Fibroblast of lung (primary cell): Measurements from ENCODE around the gene IL12B. TPM values are rescaled to one million over a fixed set of nuclear protein-coding genes. Genes with fewer than 3 reads are reported as not detected.
"Not testable (repeated sequence)": the region's sequence is repeated elsewhere in the genome, so short reads cannot be mapped to it uniquely, and the experiment has no call there.

Source experiments
- DNase-seq, 2 donors: peaks; one replicate each; pipeline versions ENCODE4 v3.0.0 to v3.0.0-alpha.2; 2010; ENCODE audit warnings: low read depth in 2 of 2
- H2AFZ ChIP-seq: 2 replicates; pipeline ENCODE4 v1.5.1; 2012; ENCODE audit warnings: low read length, control low read depth, inconsistent platforms
- H3K27ac ChIP-seq: 2 replicates; pipeline ENCODE4 v1.5.1; 2011; ENCODE audit warnings: low read length, control low read depth; ENCODE audit not compliant: insufficient read depth
- H3K27me3 ChIP-seq: 2 replicates; pipeline ENCODE4 v1.5.1; 2011; ENCODE audit warnings: mild to moderate bottlenecking, low read length; ENCODE audit not compliant: control insufficient read depth, insufficient read depth
- H3K36me3 ChIP-seq: 2 replicates; pipeline ENCODE4 v1.5.1; 2011; ENCODE audit warnings: low read length; ENCODE audit not compliant: control insufficient read depth, insufficient read depth
- H3K4me1 ChIP-seq: 2 replicates; pipeline ENCODE4 v1.5.1; 2011; ENCODE audit warnings: low read length; ENCODE audit not compliant: control insufficient read depth, insufficient read depth; ENCODE audit errors: extremely low read depth
- H3K4me2 ChIP-seq: 2 replicates; pipeline ENCODE4 v1.5.1; 2011; ENCODE audit warnings: low read length, control low read depth; ENCODE audit not compliant: insufficient read depth; ENCODE audit errors: extremely low read depth
- H3K4me3 ChIP-seq, 4 experiments: fragments of 200-600 bp in 1 of 4; sonication (generic) in 1 of 4; replicated peaks in 1 of 4; 2 replicates each; pipeline ENCODE4 v1.5.1; 2011 to 2016; ENCODE audit warnings: low read length in 4 of 4, low read depth in 3 of 4, mild to moderate bottlenecking in 3 of 4, control low read depth in 2 of 4, inconsistent platforms in 1 of 4, mixed read lengths in 1 of 4; ENCODE audit not compliant: insufficient read depth in 1 of 4; ENCODE audit errors: control extremely low read depth in 1 of 4
- H3K79me2 ChIP-seq: 2 replicates; pipeline ENCODE4 v1.5.1; 2012; ENCODE audit warnings: mild to moderate bottlenecking, low read length, inconsistent platforms; ENCODE audit not compliant: control insufficient read depth, insufficient read depth
- H3K9ac ChIP-seq: 2 replicates; pipeline ENCODE4 v1.5.1; 2011; ENCODE audit warnings: mild to moderate bottlenecking, low read length, control low read depth; ENCODE audit not compliant: insufficient read depth
- H3K9me3 ChIP-seq: 2 replicates; pipeline ENCODE4 v1.5.1; 2012; ENCODE audit warnings: low read depth, low read length; ENCODE audit not compliant: control insufficient read depth, insufficient read depth
- H4K20me1 ChIP-seq: 2 replicates; pipeline ENCODE4 v1.5.1; 2011; ENCODE audit warnings: low read length; ENCODE audit not compliant: control insufficient read depth, insufficient read depth; ENCODE audit errors: extremely low read depth
- CTCF ChIP-seq, 2 donors: IDR thresholded peaks in 1 of 2; conservative IDR thresholded peaks in 1 of 2; 1 replicate in 1 of 2; 2 replicates in 1 of 2; pipeline ENCODE4 v1.5.1; 2011 to 2012; ENCODE audit warnings: low read length in 2 of 2, control low read depth in 1 of 2, inconsistent platforms in 1 of 2, low read depth in 1 of 2, mild to moderate bottlenecking in 1 of 2
- EZH2 ChIP-seq: IDR thresholded peaks from 2 replicates; pipeline ENCODE4 v1.5.1; 2012; ENCODE audit warnings: low read length, control low read depth, mild to moderate bottlenecking; ENCODE audit errors: missing control alignments
- polyA plus RNA-seq, 2 donors: library from polyadenylated mRNA; depleted of rRNA in 1 of 2; stranded (reverse) in 1 of 2; unstranded in 1 of 2; fragments of >200 nt; gene quantifications; 2 replicates each; pipeline ENCODE4 v1.2.1, GENCODE V29; 2011 to 2012; ENCODE audit warnings: missing spikeins in 1 of 2
- total RNA-seq: library from RNA; depleted of rRNA; stranded (reverse); fragments of >200 nt; gene quantifications from 2 replicates; pipeline ENCODE4 v1.2.1, GENCODE V29; 2014

IL12B gene
- total and polyA plus RNA-seq, 2 donors (not counting 1 experiment from before 2014, with no cell fraction given): not detected

GRCh38 chr5:159273923-159274322 is 56.4 kb downstream of the IL12B start:
- Histone ChIP-seq H2AFZ (no peak overlapping the region), H3K4me1 (no peaks in the 10 kb centered on the region), H3K4me2 (no peak overlapping the region), H3K27me3 (no peaks in the 10 kb centered on the region), H3K27ac (no peak overlapping the region), H3K9ac (no peak overlapping the region), H4K20me1 (no peaks in the 10 kb centered on the region), H3K79me2 (no peaks in the 10 kb centered on the region), H3K4me3 (no peak overlapping the region), H3K36me3 (peaks cover 3% of the 10 kb centered on the region), H3K9me3 (no peaks in the 10 kb centered on the region)
- TF ChIP-seq CTCF (conservative IDR thresholded peaks at IDR 0.05 in 1 of 2, IDR thresholded peaks at IDR 0.05 in 1 of 2; ENCODE audit: low read depth in 1 of 2, low read length in 2 of 2): no peak
- TF ChIP-seq EZH2: no peak
- no peak for DNase-seq

- Histone ChIP-seq H3K27me3 (no peaks in the 10 kb centered on the region), H3K4me3 (no peak overlapping the region), H3K4me2 (no peak overlapping the region), H3K4me1 (no peaks in the 10 kb centered on the region), H3K27ac (no peak overlapping the region), H3K36me3 (no peaks in the 10 kb centered on the region), H3K9ac (no peak overlapping the region), H4K20me1 (no peaks in the 10 kb centered on the region), H3K79me2 (peaks cover 16% of the 10 kb centered on the region), H3K9me3 (no peaks in the 10 kb centered on the region), H2AFZ (no peak overlapping the region)
- DNase-seq: no peak
- TF ChIP-seq CTCF (conservative IDR thresholded peaks at IDR 0.05 in 1 of 2, IDR thresholded peaks at IDR 0.05 in 1 of 2; ENCODE audit: low read depth in 1 of 2, low read length in 2 of 2) (no peak), EZH2 (no peak)
Measured at GRCh38 chr5:159269723-159270122, 60.6 kb downstream of the IL12B start.

GRCh38 chr5:159266764-159267163 is 63.5 kb downstream of the IL12B start:
- H3K9me3 ChIP-seq, DNase-seq, H3K4me1 ChIP-seq, H4K20me1 ChIP-seq, H3K4me3 ChIP-seq, H3K27me3 ChIP-seq, H3K27ac ChIP-seq, H2AFZ ChIP-seq, H3K4me2 ChIP-seq, H3K9ac ChIP-seq, H3K36me3 ChIP-seq: not testable (repeated sequence)
- H3K79me2 ChIP-seq: peaks cover 31% of the 10 kb centered on the region

Other genes starting within 250 kb of the IL12B start
- gene EBF1, start 230.6 kb downstream of the IL12B start, total RNA-seq: 0.99 and 2.1 TPM in 2 replicates
- 2.6 and 18.3 TPM in 2 replicates for gene EBF1, start 230.6 kb downstream of the IL12B start, polyA plus RNA-seq
- gene RNF145, start 120.9 kb downstream of the IL12B start, total RNA-seq: 54.2 and 57.8 TPM in 2 replicates
- 74.7 and 75.0 TPM in 2 replicates for gene RNF145, start 120.9 kb downstream of the IL12B start, polyA plus RNA-seq
- gene UBLCP1, start 67.2 kb downstream of the IL12B start, total RNA-seq: 13.9 and 15.4 TPM in 2 replicates
- gene UBLCP1, start 67.2 kb downstream of the IL12B start, polyA plus RNA-seq: 30.0 and 30.4 TPM in 2 replicates